Right atrium auricular region (tissue), 2 donors: ENCODE data around the gene SH3YL1. TPM values are rescaled to one million over a fixed set of nuclear protein-coding genes. Genes with fewer than 3 reads are reported as not detected.

Source experiments
- DNase-seq: peaks from one replicate; pipeline ENCODE4 v3.0.0-alpha.2; 2019; ENCODE audit warnings: low spot score
- H3K27ac ChIP-seq, 2 donors: fragments of 200-600 bp; sonication (generic); 1 replicate in 1 of 2; 2 replicates in 1 of 2; pipeline ENCODE4 v1.5.1; 2016 to 2019
- H3K27me3 ChIP-seq, 2 donors: fragments of 200-600 bp; sonication (generic); one replicate each; pipeline versions ENCODE4 v1.5.1 to v1.6.0; 2017 to 2019
- H3K36me3 ChIP-seq: fragments of 200-600 bp; sonication (generic); one replicate; pipeline ENCODE4 v1.5.1; 2016
- H3K4me1 ChIP-seq, 2 donors: fragments of 200-600 bp; sonication (generic); one replicate each; pipeline versions ENCODE4 v1.5.1 to v1.6.0; 2017 to 2019
- H3K4me3 ChIP-seq, 2 donors: fragments of 200-600 bp; sonication (generic); 1 replicate in 1 of 2; 2 replicates in 1 of 2; pipeline ENCODE4 v1.5.1; 2017 to 2019; ENCODE audit warnings: mild to moderate bottlenecking in 1 of 2, moderate library complexity in 1 of 2
- H3K9me3 ChIP-seq, 2 donors: fragments of 200-600 bp; sonication (generic); one replicate each; pipeline ENCODE4 v1.5.1; 2019
- total RNA-seq, 2 donors: library from RNA; depleted of rRNA; stranded (reverse); fragments of >200 nt; gene quantifications; one replicate each; pipeline ENCODE4 v1.1.0, GENCODE V29; 2016
- TF ChIP-seq, protein P1 (sequence below), 2 donors: fragments of 200-600 bp; sonication (generic); IDR thresholded peaks; one replicate each; pipeline ENCODE4 v1.5.1; 2019; ENCODE audit warnings: antibody characterized with exemption in 2 of 2

The SH3YL1 gene
- total RNA-seq, 2 donors from 2014 or later, result 7.8 to 11.3 TPM

DNA sequence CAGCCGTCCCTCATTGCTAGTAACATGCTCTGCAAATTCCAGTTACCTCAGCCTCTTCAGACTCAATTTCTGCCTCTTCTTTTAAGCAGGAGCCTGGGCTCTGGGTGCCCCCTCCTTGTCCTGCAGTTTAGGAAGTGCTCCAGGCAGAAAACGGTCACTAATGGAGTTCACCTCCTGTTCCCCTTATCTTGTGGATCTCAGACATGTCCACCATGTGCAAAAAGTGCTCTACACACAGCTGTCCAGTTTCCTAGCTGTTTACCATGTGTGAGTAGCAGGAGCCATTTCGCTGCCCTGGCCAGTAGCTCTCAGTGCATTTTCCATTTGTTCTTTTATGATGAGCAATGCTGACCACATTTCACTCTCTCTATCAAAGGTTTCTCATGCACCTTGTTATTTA is 4.9 kb downstream of the SH3YL1 start:
- Histone ChIP-seq H3K9me3 (peaks cover 0 to 9% of the 10 kb centered on the region in 2 donors), H3K36me3 (no peaks in the 10 kb centered on the region), H3K27ac (no peak overlapping the region), H3K27me3 (no peaks in the 10 kb centered on the region), H3K4me1 (peaks cover 0 to 9% of the 10 kb centered on the region in 2 donors), H3K4me3 (no peak overlapping the region)
- DNase-seq, result no peak
- TF ChIP-seq, protein P1, sequence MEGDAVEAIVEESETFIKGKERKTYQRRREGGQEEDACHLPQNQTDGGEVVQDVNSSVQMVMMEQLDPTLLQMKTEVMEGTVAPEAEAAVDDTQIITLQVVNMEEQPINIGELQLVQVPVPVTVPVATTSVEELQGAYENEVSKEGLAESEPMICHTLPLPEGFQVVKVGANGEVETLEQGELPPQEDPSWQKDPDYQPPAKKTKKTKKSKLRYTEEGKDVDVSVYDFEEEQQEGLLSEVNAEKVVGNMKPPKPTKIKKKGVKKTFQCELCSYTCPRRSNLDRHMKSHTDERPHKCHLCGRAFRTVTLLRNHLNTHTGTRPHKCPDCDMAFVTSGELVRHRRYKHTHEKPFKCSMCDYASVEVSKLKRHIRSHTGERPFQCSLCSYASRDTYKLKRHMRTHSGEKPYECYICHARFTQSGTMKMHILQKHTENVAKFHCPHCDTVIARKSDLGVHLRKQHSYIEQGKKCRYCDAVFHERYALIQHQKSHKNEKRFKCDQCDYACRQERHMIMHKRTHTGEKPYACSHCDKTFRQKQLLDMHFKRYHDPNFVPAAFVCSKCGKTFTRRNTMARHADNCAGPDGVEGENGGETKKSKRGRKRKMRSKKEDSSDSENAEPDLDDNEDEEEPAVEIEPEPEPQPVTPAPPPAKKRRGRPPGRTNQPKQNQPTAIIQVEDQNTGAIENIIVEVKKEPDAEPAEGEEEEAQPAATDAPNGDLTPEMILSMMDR (IDR thresholded peaks at IDR 0.05), result no peak

DNA sequence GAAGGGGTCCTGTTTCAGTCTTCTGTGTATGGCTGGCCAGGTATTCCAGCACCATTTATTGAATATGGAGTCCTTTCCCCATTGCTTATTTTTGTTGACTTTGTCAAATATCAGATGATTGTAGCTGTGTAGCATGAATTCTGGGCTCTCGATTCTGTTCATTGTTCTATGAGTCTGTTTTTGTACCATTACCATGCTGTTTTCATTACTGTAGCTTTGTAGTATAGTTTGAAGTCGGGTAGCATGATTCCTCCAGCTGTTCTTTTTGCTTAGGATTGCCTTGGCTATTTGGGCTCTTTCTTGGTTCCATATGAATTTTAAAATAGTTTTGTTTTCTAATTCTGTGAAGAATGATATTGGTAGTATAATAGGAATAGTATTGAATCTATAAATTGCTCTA is 6.0 kb downstream of the SH3YL1 start:
- Histone ChIP-seq H3K27me3 (no peaks in the 10 kb centered on the region), H3K4me3 (no peak overlapping the region), H3K36me3 (no peaks in the 10 kb centered on the region), H3K27ac (no peak overlapping the region), H3K4me1 (no peaks in the 10 kb centered on the region), H3K9me3 (peaks cover 0 to 9% of the 10 kb centered on the region in 2 donors)
- TF ChIP-seq, protein P1 (IDR thresholded peaks at IDR 0.05), result no peak
- no peak for DNase-seq

DNA sequence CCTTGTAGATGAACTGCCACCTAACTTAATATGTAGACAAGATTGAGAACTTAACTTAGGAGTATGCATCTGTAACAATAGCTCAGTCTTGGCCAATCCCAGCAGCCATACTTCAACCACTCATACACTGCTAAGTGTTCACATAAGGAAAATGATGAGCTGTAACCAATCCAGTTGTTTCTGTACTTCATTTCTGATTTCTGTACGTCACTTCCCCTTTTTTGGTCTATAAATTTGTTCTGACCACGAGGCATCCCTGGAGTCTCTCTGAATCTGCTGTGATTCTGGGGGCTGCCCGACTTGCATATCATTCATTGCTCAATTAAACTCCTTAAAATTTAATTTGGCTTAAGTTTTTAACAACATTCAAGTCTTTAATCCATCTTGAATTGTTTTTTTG is 6.4 kb downstream of the SH3YL1 start:
- Histone ChIP-seq H3K27me3 (no peaks in the 10 kb centered on the region), H3K9me3 (peaks cover 0 to 9% of the 10 kb centered on the region in 2 donors), H3K4me1 (no peaks in the 10 kb centered on the region), H3K36me3 (no peaks in the 10 kb centered on the region), H3K4me3 (no peak overlapping the region), H3K27ac (no peak overlapping the region)
- TF ChIP-seq, protein P1 (IDR thresholded peaks at IDR 0.05), result no peak
- no peak for DNase-seq

DNA sequence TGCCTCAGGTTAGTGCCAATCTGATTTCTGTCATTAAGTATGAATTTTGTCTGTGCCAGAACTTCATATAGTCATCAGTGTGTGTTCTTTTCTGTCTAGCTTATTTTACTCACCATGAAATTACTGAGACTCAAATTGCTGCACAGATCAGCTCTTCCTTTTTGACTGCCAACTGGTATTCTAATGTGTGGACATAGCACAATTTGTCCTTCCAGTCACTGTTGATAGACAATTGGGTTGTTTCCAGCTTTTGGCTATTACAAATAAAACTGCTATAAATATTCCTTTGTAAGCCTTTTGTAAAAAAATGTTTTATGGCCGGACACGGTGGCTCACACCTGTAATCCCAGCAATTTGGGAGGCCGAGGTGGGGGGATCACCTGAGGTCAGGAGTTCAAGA is 7.7 kb downstream of the SH3YL1 start:
- Histone ChIP-seq H3K36me3 (peaks cover 6% of the 10 kb centered on the region), H3K9me3 (peaks cover 0 to 9% of the 10 kb centered on the region in 2 donors), H3K27ac (no peak overlapping the region), H3K4me1 (no peaks in the 10 kb centered on the region), H3K27me3 (no peaks in the 10 kb centered on the region), H3K4me3 (no peak overlapping the region)
- TF ChIP-seq, protein P1 (IDR thresholded peaks at IDR 0.05), result no peak
- no peak for DNase-seq

DNA sequence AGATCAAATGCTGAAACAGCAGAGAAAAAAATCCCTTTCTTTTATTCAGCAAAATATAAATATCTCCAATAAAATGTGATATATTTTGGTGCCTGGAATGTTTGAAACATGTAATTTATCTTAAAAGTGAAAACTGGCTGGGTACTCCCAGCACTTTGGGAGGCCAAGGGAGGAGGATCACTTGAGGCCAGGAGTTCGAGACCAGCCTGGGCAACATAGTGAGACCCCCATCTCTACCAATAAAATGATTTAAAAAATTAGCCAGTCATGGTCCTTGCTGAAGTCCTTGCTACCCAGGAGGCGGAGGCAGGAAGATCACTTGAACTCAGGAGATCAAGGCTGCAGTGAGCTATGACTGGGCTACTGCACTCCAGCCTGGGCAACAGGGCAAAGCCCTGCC is 8.6 kb downstream of the SH3YL1 start:
- peaks cover 6% of the 10 kb centered on the region for H3K36me3 ChIP-seq
- TF ChIP-seq, protein P1 (IDR thresholded peaks at IDR 0.05), result no peak

DNA sequence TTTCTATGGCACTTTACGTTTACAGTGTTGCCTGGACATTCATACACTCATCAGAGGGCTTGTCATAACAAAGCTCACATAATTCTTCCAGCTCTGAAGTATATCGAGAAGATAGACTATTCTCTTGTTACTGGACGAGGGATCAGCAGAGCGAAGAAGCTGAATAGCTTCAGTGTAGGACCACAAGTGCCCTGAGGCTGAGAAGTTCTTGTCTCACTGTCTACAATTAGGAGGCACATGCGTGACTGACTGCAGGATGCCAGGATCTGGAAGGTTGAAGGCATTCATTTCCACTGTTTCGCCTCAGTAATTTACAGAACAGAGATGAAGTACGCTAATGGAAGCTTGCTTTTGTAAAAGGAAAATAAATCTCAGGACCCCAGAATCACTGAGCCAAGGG is 9.6 kb downstream of the SH3YL1 start:
- no peaks in the 10 kb centered on the region for H3K27me3 ChIP-seq
- no peaks in the 10 kb centered on the region for H3K4me1 ChIP-seq
- H3K27ac ChIP-seq, result no peak overlapping the region
- TF ChIP-seq, protein P1 (IDR thresholded peaks at IDR 0.05), result no peak
- H3K9me3 ChIP-seq, result peaks cover 0 to 9% of the 10 kb centered on the region in 2 donors
- peaks cover 6% of the 10 kb centered on the region for H3K36me3 ChIP-seq
- no peak overlapping the region for H3K4me3 ChIP-seq
- DNase-seq, result no peak

More for the DNA sequence above, 8.6 kb downstream of the SH3YL1 start:
- H3K9me3 ChIP-seq, result peaks cover 0 to 9% of the 10 kb centered on the region in 2 donors
- no peaks in the 10 kb centered on the region for H3K27me3 ChIP-seq
- no peak overlapping the region for H3K27ac ChIP-seq
- H3K4me1 ChIP-seq, result no peaks in the 10 kb centered on the region
- DNase-seq, result no peak
- H3K4me3 ChIP-seq, result no peak overlapping the region
